HepG2 (cell line): ENCODE measurements around the gene FMNL2. TPM values are rescaled to one million over a fixed set of nuclear protein-coding genes. Genes with fewer than 3 reads are reported as not detected.

Experiments used
- ATAC-seq: fragments of 200-7000 bp; cut with Tn5 transposase; 3 replicates; pipeline ENCODE4 v1.9.1; 2020; ENCODE audit warnings: mild to moderate bottlenecking, moderate library complexity
- BruUV-seq: library from RNA; stranded (reverse); fragments of 400-500 nt; replicated peaks from 2 replicates; lab custom pipeline; 2021; lab: Mats Ljungman, UMichigan
- CTCF ChIA-PET: fragments of 300-600 bp; formaldehyde crosslinking; extraction: SDS; loops from one replicate; lab custom pipeline; 2021; ENCODE audit warnings: low total read pairs, inconsistent platforms, low intra/inter-chr PET ratio; lab: Yijun Ruan, JAX
- POLR2A ChIA-PET: fragments of 350-600 bp; sonication (Branson Sonifier 250); formaldehyde crosslinking; loops from one replicate; lab custom pipeline; 2020; ENCODE audit warnings: antibody characterized with exemption, inconsistent platforms; lab: Yijun Ruan, JAX
- DNase-seq: peaks from one replicate; pipeline ENCODE4 v3.0.0-alpha.2; 2015; ENCODE audit warnings: low spot score
- FAIRE-seq: peaks from 3 replicates; lab custom pipeline; 2011; peaks lifted over from hg19 to GRCh38; lab: Jason Lieb, UNC
- H2AFZ ChIP-seq: one replicate; pipeline ENCODE4 v1.6.1; 2011; ENCODE audit warnings: low read length, inconsistent platforms
- H3K27ac ChIP-seq: fragments of 300-600 bp; 3 replicates; pipeline ENCODE4 v1.8.0; 2011; ENCODE audit warnings: mixed run types, mild to moderate bottlenecking, mixed read lengths, low read length, inconsistent platforms; ENCODE audit not compliant: insufficient read depth; ENCODE audit errors: extremely low read length
- H3K27me3 ChIP-seq, 2 experiments: fragments of 200-600 bp in 1 of 2; 2 replicates in 1 of 2; 3 replicates in 1 of 2; pipeline versions ENCODE4 v1.6.0 to v1.8.0; 2011; ENCODE audit warnings: low read length in 2 of 2, mild to moderate bottlenecking in 2 of 2, moderate library complexity in 2 of 2, inconsistent platforms in 1 of 2; ENCODE audit not compliant: insufficient read depth in 2 of 2, control insufficient read depth in 1 of 2
- H3K36me3 ChIP-seq, 2 experiments: fragments of 200-600 bp in 1 of 2; replicated peaks in 1 of 2; 2 replicates in 1 of 2; 3 replicates in 1 of 2; pipeline versions ENCODE4 v1.5.1 to v1.8.0; 2011; ENCODE audit warnings: low read length in 2 of 2, inconsistent platforms in 1 of 2; ENCODE audit not compliant: insufficient read depth in 2 of 2, control insufficient read depth in 1 of 2
- H3K4me1 ChIP-seq: 2 replicates; pipeline ENCODE4 v1.5.1; 2012; ENCODE audit warnings: low read length, inconsistent platforms; ENCODE audit not compliant: insufficient read depth
- H3K4me2 ChIP-seq: 2 replicates; pipeline ENCODE4 v1.6.0; 2011; ENCODE audit warnings: low read depth, low read length, inconsistent platforms
- H3K4me3 ChIP-seq, 3 experiments: fragments of 200-600 bp in 1 of 3; sonication (generic), shearing (Covaris generic) in 1 of 3; replicated peaks in 1 of 3; 2 replicates each; pipeline ENCODE4 v1.5.1; 2011 to 2016; ENCODE audit warnings: low read length in 3 of 3, inconsistent platforms in 2 of 3, low read depth in 2 of 3, mild to moderate bottlenecking in 2 of 3, control low read depth in 1 of 3, mixed read lengths in 1 of 3; ENCODE audit not compliant: insufficient read depth in 1 of 3
- H3K79me2 ChIP-seq: one replicate; pipeline ENCODE4 v1.6.1; 2011; ENCODE audit warnings: low read length, inconsistent platforms; ENCODE audit not compliant: insufficient read depth
- H3K9ac ChIP-seq: 2 replicates; pipeline ENCODE4 v1.6.0; 2011; ENCODE audit warnings: mild to moderate bottlenecking, low read depth, low read length, inconsistent platforms; ENCODE audit not compliant: insufficient read depth
- H3K9me3 ChIP-seq: 2 replicates; pipeline ENCODE4 v1.5.1; 2012; ENCODE audit warnings: mild to moderate bottlenecking, low read length
- H4K20me1 ChIP-seq: 2 replicates; pipeline ENCODE4 v1.6.0; 2011; ENCODE audit warnings: inconsistent platforms, mild to moderate bottlenecking, low read length, moderate library complexity; ENCODE audit not compliant: insufficient read depth
- REXO4 ChIP-seq: sonication (generic); formaldehyde crosslinking; IDR thresholded peaks from 2 replicates; pipeline ENCODE4 v1.8.0; 2022; ENCODE audit warnings: missing genetic modification reagents, mild to moderate bottlenecking, borderline replicate concordance
- ZFYVE20 ChIP-seq: sonication (generic); formaldehyde crosslinking; IDR thresholded peaks from 2 replicates; pipeline ENCODE4 v1.8.0; 2023; ENCODE audit warnings: low read depth, mild to moderate bottlenecking, moderate library complexity, missing genetic modification reagents, borderline replicate concordance
- ZNF329 ChIP-seq: sonication (generic); formaldehyde crosslinking; IDR thresholded peaks from 2 replicates; pipeline ENCODE4 v1.9.0; 2021; ENCODE audit warnings: low read depth, mild to moderate bottlenecking, missing genetic modification reagents
- ZNF34 ChIP-seq: sonication (generic); formaldehyde crosslinking; IDR thresholded peaks from 2 replicates; pipeline ENCODE4 v1.4.0; 2020; ENCODE audit warnings: mild to moderate bottlenecking, missing genetic modification reagents, borderline replicate concordance
- WGBS: methylation state at CpG from one replicate; pipeline ENCODE4 v1.1.6; 2017; ENCODE audit warnings: low lambda C conversion rate; 5-methylcytosine and 5-hydroxymethylcytosine counted together
- in situ Hi-C: cut with HindIII; loops from 2 replicates; pipeline ENCODE4 v1.10.0; 2017; ENCODE audit warnings: low pct_unique_long_range_greater_than_20kb; ENCODE audit not compliant: extremely low pct_ligation_motif_present
- intact Hi-C: fragments of 100-400 bp; cut with micrococcal nuclease; formaldehyde crosslinking; loops from one replicate; pipeline ENCODE4 v1.10.0; 2022; ENCODE audit not compliant: unreplicated experiment
- polyA plus RNA-seq, 8 experiments: library from polyadenylated mRNA; depleted of rRNA in 3 of 8; stranded (reverse) in 7 of 8; unstranded in 1 of 8; fragments of >200 nt; fragmentation: Illumina TruSeq in 4 of 8; extraction: Trizol in 4 of 8; gene quantifications; 2 replicates each; pipeline versions ENCODE4 v1.2.1 to v1.2.3, GENCODE V29; 2011 to 2016; ENCODE audit warnings: low read depth in 4 of 8, missing spikeins in 1 of 8, mixed read lengths in 1 of 8; ENCODE audit not compliant: insufficient read depth in 1 of 8
- total RNA-seq, 5 experiments: library from RNA; depleted of rRNA; stranded (reverse); fragments of >200 nt; fragmentation: Illumina TruSeq; extraction: Trizol; gene quantifications; 2 replicates each; pipeline ENCODE4 v1.2.3, GENCODE V29; 2016; ENCODE audit warnings: low read depth in 1 of 5
- TF ChIP-seq, protein P1 (sequence below): sonication (generic); formaldehyde crosslinking; IDR thresholded peaks from 2 replicates; pipeline ENCODE4 v1.4.0; 2020; ENCODE audit warnings: mild to moderate bottlenecking, low read depth, missing genetic modification reagents
- TF ChIP-seq, protein P2 (sequence below): sonication (generic); formaldehyde crosslinking; IDR thresholded peaks from 2 replicates; pipeline ENCODE4 v1.5.0; 2020; ENCODE audit warnings: missing genetic modification reagents

Gene FMNL2
- total and polyA plus RNA-seq, 2 of the 13 experiments (the other 11 are each of a cell fraction or from before 2014, with no cell fraction given): 66.5 to 67.7 TPM

DNA sequence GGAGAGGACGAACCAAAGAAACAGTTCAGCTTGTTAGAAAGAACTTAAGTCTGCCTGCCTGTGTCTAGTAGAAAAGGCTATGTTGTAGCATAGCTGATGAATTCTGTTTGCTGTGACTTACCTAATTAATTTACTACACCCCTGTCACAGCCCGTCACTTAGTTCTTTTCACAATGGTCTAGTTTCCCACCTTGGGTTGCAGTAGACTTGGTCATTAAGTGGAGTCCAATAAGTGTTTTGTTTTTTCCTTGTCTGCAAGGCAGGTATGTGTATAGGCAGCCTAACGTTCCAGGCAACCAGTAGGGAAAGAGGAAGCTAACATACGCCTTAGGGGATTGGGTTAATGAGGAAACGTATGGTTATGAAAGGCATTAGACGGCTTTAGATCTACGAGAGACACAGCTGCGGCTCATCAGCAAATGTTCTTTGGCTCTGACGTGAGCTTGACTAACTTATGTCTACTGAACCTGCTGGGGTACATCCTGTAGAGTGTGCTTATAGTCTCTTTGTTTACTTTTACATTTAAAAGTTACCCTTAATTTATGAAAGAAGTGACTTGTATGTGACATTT is 202.2 kb downstream of the FMNL2 start:
- peaks cover 56% of the 10 kb centered on the region for H3K79me2 ChIP-seq
- TF ChIP-seq ZFYVE20 (CRISPR knock-in tag) (no peak), REXO4 (CRISPR knock-in tag) (no peak), ZNF329 (CRISPR knock-in tag) (no peak), ZNF34 (CRISPR knock-in tag) (no peak)
- TF ChIP-seq, protein P1, sequence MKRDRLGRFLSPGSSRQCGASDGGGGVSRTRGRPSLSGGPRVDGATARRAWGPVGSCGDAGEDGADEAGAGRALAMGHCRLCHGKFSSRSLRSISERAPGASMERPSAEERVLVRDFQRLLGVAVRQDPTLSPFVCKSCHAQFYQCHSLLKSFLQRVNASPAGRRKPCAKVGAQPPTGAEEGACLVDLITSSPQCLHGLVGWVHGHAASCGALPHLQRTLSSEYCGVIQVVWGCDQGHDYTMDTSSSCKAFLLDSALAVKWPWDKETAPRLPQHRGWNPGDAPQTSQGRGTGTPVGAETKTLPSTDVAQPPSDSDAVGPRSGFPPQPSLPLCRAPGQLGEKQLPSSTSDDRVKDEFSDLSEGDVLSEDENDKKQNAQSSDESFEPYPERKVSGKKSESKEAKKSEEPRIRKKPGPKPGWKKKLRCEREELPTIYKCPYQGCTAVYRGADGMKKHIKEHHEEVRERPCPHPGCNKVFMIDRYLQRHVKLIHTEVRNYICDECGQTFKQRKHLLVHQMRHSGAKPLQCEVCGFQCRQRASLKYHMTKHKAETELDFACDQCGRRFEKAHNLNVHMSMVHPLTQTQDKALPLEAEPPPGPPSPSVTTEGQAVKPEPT (CRISPR knock-in tag): no peak
- TF ChIP-seq, protein P2, sequence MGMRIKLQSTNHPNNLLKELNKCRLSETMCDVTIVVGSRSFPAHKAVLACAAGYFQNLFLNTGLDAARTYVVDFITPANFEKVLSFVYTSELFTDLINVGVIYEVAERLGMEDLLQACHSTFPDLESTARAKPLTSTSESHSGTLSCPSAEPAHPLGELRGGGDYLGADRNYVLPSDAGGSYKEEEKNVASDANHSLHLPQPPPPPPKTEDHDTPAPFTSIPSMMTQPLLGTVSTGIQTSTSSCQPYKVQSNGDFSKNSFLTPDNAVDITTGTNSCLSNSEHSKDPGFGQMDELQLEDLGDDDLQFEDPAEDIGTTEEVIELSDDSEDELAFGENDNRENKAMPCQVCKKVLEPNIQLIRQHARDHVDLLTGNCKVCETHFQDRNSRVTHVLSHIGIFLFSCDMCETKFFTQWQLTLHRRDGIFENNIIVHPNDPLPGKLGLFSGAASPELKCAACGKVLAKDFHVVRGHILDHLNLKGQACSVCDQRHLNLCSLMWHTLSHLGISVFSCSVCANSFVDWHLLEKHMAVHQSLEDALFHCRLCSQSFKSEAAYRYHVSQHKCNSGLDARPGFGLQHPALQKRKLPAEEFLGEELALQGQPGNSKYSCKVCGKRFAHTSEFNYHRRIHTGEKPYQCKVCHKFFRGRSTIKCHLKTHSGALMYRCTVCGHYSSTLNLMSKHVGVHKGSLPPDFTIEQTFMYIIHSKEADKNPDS: no peak
- TF ChIP-seq, all 625 proteins: peak for 0
- Histone ChIP-seq H3K4me2 (no peak overlapping the region), H3K9ac (no peak overlapping the region), H2AFZ (no peak overlapping the region), H3K4me1 (peaks cover 25% of the 10 kb centered on the region), H3K9me3 (no peaks in the 10 kb centered on the region), H4K20me1 (no peaks in the 10 kb centered on the region), H3K4me3 (no peak overlapping the region), H3K27ac (no peak overlapping the region), H3K36me3 (no peaks in the 10 kb centered on the region; a peak in 1 of 5 replicates), H3K27me3 (no peaks in the 10 kb centered on the region)
- ATAC-seq (no peak; the same call in 1 of the 3 replicates), FAIRE-seq (no peak), DNase-seq (no peak)
- in situ Hi-C loops: no loop called here
- ChIA-PET POLR2A (no interaction called here), CTCF (no interaction called here)
- intact Hi-C loops: no loop called here
- BruUV-seq: no TSS peak
- WGBS: 83% methylated on average over 9 of the region's 9 CpGs
